Ishikawa (cell line): ENCODE results near the gene GAB2.

Source experiments
- EP300 ChIP-seq: IDR thresholded peaks from 2 replicates; pipeline ENCODE4 v1.6.1; 2012; ENCODE audit warnings: borderline replicate concordance
- YY1 ChIP-seq: IDR thresholded peaks from 2 replicates; pipeline ENCODE4 v1.6.1; 2012; ENCODE audit warnings: low read depth
- TF ChIP-seq, protein P1 (sequence below): IDR thresholded peaks from 2 replicates; pipeline ENCODE4 v1.6.1; 2012

DNA sequence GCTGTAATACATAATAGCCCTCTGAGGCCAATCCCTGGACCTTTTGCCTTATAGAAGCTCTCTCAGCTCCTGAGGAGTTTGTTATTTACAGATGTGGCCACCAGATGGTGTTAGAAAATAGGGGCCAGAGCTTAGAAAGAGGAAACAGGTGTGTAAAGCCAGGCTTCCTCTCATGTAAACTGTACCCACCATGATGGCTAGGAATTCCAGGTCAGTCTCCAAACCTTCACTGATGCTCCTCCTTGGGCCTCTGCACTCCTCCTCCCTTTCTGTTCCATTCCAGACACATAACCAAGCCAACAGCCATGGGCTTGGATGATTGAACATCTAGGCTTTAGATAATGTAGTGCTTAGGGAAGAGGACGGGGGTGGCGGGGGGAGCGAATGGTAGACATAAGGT is 189.2 kb downstream of the GAB2 start:
- TF ChIP-seq EP300 (no peak), YY1 (no peak)
- TF ChIP-seq, protein P1, sequence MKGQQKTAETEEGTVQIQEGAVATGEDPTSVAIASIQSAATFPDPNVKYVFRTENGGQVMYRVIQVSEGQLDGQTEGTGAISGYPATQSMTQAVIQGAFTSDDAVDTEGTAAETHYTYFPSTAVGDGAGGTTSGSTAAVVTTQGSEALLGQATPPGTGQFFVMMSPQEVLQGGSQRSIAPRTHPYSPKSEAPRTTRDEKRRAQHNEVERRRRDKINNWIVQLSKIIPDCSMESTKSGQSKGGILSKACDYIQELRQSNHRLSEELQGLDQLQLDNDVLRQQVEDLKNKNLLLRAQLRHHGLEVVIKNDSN, result no peak
